Ureter (tissue), 1 donor: ENCODE data around the gene HIRA. TPM values are rescaled to one million over a fixed set of nuclear protein-coding genes. Genes with fewer than 3 reads are reported as not detected.

Source experiments
- DNase-seq: peaks from one replicate; pipeline ENCODE4 v3.0.0-alpha.2; 2020; ENCODE audit warnings: low spot score
- total RNA-seq: library from RNA; stranded (reverse); gene quantifications from one replicate; pipeline ENCODE4 v1.2.4, GENCODE V29; 2023
- donor health status: DM: yes; HTN: yes; CAD: no.

The HIRA gene
- total RNA-seq, 1 donor from 2014 or later: 22.6 TPM

GRCh38 chr22:19357270-19358105 lies 74.0 kb downstream of the HIRA start:
- no peak for DNase-seq

- no peak for DNase-seq
Observed at GRCh38 chr22:19356708-19357269, 74.7 kb downstream of the HIRA start.

DNA sequence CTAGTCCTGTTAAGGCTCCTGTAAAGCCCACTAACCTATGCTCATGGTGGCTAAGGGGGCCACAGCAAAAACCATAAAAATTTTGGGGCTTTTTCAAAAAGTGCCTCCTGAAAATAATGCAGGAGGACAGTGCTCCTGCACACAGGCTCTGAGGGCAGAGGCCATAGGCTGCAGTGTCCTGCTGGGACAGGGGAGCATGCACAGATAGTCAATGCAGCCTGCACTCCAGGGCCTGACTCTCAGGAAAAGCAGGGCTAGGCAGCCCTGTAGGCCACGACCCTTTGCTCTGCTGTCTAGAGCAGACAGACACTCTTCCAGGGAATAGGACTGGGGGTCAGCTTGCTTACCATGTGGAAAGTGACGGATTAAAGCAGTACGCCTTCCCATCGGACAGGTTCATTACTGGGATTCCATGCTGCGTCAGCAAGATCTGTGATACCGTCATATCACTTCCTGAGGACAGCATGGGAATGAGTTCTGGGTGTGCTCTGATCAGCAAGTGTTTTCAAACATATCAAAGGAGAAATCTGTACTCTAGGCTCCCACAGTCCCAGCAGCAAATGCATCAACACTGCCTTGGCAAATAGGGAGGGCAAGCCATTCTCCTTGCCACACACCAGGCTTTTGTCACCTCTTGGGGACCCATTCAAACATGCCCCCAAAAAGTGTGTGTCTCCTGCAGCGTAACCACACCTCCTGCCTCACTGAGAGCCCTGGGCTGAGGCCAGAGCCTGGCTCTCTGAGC lies 75.9 kb downstream of the HIRA start:
- no peak for DNase-seq

DNA sequence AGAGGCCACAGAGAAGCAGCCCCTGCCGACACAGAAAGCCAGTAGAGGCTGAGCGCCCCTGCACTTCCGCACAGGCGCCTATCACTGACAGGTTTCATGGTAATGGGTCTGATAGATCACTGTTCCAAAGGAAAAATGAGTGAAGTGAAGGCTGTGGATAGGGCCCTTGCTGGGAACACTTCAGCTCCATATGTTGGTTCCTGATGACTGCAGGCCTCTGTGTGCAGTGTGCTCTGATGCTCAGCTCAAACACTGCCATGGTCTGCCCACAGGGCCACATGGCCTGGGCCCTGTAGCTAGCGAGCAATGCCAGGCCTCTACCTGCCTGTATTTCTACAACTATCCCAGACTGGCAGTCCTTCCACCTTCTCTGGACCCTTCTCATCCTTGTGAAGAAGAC lies 77.3 kb downstream of the HIRA start:
- no peak for DNase-seq

DNA sequence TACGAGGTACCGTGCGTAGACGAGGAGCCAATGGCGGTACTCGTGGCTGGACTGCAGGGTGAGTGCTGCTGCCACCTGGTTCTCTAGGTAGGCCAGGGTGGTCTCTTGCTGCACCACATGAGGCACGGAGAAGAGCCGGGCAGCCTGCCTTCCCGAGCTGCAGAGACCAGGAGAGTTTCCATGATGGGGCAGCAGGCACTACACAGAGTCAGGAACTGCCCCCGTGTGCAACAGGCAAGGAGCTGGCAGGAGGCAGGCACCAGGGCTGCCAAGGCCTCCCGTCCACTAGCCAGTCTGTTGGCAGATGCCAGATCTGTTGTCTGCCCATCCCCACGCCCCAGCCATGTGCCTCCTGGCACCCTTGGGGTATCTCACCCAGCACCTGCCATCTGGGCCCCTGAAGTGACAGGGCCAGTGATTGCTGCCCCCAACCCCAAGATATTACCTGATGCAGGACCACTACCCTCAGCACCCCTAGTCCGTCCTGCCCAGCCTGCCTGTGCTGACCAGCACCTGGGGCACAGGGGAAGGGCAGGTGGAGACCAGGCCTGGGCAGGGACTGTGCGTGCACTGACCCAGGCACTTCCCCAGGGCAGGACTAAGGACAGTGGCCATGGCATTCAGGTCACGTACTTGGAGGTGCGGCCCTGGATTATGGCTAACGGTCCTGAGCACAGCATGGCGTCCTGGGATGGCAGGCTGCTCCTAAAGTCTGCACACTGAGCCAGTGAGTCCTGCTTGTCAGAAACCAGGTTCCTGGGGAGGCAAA lies 78.0 kb downstream of the HIRA start:
- DNase-seq: no peak

DNA sequence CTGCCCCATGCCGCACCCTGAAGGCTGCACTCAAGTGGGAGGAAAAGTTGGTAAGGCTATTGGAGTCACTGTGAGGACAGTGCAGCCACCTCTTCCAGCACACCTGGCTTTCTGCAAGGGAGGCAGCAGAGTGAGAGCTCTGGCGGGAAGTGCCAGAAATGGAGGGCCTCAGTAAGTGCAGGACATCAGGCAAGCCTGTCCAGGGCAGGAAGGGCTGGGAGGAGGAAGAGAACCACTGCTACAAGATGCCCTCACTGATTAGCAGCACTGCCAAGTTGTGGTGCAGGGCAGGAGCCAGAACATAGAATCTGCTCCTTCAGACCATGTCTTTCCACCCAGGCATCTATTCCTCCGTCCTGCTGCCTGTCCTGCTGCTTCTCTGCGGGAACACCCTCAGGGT lies 78.8 kb downstream of the HIRA start:
- no peak for DNase-seq

DNA sequence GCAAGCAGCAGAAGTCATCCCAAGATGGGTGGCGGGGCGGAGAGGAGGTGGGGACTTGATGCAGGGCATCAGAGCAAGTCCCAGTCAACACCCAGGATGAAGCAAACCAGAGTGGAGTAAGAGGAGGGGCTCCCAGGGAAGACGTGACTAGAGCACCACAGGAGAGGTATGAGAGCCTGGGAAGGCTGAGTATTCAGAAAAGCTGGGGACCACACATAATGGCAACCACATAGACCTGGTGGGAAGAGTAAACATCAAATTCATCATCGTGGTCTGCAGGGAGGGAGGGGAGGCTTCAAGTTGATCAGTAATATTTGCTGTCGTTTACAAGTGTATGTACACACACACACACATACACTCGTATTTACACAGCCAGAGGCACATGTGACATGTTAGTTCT lies 79.3 kb downstream of the HIRA start:
- DNase-seq: no peak

DNA sequence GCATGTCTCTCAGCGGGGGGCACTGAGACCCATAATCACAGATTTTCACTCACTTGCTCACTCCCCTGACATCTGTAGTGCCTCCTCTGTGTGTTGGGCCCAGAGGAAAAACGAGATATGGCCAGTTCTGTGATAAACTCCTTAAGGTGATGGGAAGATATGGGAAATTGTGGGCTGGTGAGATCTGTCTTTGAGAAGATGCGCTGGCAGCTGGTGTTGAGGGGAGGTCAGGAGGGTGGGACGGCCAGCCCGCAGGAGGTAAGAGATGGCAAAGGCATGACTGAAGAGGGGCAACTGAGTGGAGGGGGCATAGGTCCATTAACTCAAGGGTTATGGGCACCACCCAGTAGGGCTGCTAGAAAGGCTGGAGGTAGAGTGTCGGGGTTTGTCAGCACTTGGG lies 79.9 kb downstream of the HIRA start:
- DNase-seq: no peak

- DNase-seq: no peak
Observed at GRCh38 chr22:19350947-19351346, 80.6 kb downstream of the HIRA start.

DNA sequence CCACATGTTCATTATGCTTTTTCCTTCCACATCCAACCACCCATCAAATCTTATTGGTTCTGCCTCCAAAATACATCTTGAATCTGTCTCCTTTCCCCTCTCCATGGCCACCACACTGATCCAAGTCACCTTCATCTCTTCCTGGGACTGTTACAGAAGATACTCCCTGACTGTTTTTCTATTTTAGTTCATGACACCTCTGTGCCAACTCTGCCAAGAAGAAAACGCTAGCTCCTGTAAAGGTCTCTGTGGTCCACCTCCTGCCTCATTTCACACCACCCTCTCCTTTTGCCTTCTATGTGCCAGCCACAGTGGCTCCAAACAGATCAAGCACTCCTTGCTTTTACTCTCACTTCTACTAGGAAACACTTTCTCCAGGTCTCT lies 81.1 kb downstream of the HIRA start:
- DNase-seq: no peak

DNA sequence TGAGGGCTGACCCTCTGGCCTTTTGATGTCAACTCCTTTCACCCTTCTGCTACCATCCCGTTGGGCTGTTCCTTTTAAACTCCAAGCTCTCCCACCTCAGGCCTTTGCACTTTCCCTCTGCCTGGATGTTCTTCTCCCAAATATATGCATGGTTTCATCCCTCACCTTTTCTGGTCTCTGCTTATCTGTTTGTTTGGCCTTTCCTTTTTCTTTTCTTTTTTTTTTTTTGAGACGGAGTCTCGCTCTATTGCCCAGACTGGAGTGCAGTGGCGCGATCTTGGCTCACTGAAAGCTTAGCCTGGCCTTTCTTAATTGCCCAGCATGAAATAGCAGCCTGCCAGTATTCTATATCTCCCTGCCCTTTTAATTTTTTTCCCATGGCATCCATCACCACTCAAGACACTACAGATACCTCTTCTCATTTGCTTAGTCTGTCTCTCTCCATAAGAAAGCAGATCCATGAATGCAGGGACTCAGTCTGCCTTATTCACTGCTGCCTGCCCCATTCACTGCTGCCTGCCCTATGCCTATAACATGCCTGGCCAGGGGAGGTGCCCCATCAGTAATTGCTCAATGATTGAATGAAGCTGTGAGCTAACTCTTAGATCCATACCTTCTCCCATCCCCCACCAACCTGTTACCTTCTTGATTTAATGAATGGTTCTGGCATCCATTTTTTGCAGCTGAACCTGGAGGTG lies 81.6 kb downstream of the HIRA start:
- no peak for DNase-seq

DNA sequence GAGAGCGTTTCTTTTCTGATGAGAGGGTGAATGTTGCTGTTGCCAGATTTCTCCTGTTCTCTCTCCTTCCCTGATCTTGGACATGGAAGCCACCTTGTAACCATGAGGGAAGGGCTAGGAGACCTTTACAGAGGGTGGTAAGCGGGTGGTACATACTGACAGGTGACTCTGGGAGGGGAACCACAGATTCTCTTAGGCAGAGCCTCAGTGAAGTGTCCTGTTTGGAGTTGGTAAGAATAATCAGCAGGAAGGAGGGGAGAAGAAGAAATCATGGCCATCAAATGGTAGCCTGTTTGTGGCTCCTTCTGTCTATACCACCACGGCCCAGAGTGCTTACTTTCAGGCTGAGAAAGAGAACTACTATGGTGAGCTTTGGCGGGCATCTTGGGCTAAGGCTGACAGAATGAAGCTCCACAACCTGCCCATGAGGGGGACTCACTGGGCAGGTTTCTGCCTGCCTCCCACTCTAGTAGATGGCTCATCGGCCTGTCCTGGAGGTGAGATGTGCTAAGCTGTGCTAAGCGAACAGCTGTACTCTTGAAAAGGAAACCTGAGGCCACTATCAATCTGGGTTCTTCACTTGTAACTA lies 84.8 kb downstream of the HIRA start:
- DNase-seq: no peak

- no peak for DNase-seq
Observed at GRCh38 chr22:19344420-19344819, 87.1 kb downstream of the HIRA start.

- DNase-seq: no peak
Observed at GRCh38 chr22:19343470-19343869, 88.1 kb downstream of the HIRA start.

- DNase-seq: no peak
Observed at GRCh38 chr22:19341500-19341899, 90.0 kb downstream of the HIRA start.

DNA sequence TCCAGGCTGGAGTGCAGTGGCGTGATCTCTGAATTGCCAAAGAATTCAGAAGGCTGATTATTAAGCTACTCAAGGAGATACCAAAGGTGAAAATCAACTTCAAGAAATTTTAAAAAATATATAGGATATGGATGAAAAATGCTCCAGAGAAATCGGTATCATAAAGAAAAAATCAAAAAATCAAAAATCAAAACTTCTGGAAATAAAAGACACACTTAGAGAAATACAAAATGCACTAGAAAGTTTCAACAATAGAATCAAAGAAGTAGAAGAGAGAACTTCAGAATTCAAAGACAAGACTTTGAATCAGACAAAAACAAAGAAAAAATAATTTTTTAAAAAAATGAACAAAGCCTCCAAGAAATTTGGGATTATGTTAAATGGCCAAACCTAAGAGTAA lies 94.4 kb downstream of the HIRA start:
- DNase-seq: no peak

DNA sequence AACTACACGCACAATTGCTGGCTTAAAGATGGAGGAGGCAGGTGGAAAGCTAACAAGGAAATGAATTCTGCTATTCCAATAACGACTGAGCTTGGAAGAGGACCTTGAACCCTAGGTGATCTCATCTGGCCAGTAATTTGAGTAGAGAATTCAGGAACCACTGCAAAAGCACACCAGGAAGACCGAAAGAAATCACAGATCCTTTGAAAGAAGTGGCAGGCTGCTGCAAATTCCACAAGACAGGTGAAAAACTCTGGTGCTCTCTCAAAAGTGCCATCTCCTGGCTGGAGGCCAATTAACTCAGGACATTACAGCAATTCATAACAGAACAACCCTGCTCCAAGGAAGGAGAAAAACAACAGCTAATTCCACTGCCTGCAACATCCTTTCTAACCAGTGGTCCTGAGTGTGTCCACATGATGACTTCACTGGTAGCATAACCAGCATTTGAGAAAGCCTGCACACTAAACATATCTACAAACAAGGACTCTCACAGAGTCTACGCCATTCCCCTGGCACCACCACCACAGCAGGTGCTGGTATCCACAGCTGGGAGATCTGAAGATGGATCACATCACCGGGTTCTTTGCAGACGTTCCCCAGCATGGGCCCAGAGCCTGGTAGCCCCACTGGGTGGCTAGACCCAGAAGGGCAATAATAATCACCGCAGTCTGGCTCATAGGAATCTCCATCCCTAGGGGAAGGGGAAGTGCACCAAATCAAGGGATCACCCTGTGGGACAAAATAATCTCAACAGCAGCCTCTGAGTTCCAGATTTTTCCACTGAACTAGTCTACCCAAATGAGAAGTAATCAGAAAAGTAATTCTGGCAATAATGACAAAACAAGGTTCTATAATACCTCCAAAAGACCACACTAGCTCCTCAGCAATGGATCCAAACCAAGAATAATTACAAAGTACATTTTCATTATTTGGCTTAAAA lies 95.1 kb downstream of the HIRA start:
- DNase-seq: no peak

DNA sequence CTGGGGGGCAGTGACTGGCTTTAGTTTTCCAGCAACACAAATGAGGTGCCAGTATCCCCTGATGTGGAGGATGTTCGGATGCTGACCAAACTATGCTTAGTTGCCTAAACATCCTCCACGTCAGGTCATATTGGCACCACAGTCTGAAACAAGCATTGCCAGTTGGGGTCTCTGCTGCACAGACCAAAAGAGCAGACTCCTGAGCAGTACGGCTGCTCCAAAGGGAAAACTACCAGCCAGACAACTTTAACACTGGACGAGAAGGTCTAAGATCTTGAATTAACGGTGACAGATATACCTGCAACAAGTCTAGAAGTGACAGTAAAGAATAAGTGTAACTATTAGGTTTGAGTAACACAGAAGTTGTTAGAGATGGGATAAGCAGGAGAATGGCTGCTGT lies 99.6 kb downstream of the HIRA start:
- no peak for DNase-seq

- no peak for DNase-seq
Observed at GRCh38 chr22:19331474-19331873, 100.1 kb downstream of the HIRA start.

- DNase-seq: no peak
Observed at GRCh38 chr22:19330865-19331418, 100.6 kb downstream of the HIRA start.
